Measurements from ENCODE around the gene CLOCK. TPM values are rescaled to one million over a fixed set of nuclear protein-coding genes. Genes with fewer than 3 reads are reported as not detected.
A peak's percentile ranks its signal among the peaks of the same experiment; 100 is the strongest.

Gene CLOCK
- total and polyA plus RNA-seq, 2 of the 13 experiments (the other 11 are each of a cell fraction or from before 2014, with no cell fraction given): 8.8 to 13.5 TPM

GRCh38 chr4:55468724-55469123, 78.0 kb downstream of the CLOCK start (continued):
- TF ChIP-seq STAG1 (CRISPR knock-in tag; IDR thresholded peaks at IDR 0.05) (no peak), ZNF768 (CRISPR knock-in tag; IDR thresholded peaks at IDR 0.05) (no peak), SMYD3 (CRISPR knock-in tag; IDR thresholded peaks at IDR 0.05) (no peak), PRMT3 (CRISPR knock-in tag; IDR thresholded peaks at IDR 0.05; ENCODE audit: borderline replicate concordance, low read depth) (no peak), BHLHE40 (IDR thresholded peaks at IDR 0.05; ENCODE audit: low read length) (peak; percentile 7; the same call in 1 of the 2 replicates), CREB1 (IDR thresholded peaks at IDR 0.05) (peak; percentile 76), CREB1 (CRISPR knock-in tag; IDR thresholded peaks at IDR 0.05) (no peak), SRSF4 (IDR thresholded peaks at IDR 0.05; ENCODE audit: low read depth, low read length, poor library complexity, severe bottlenecking) (no peak), FOSL2 (CRISPR knock-in tag; IDR thresholded peaks at IDR 0.05) (peak; percentile 78), XBP1 (CRISPR knock-in tag; IDR thresholded peaks at IDR 0.05) (no peak), ATF4 (CRISPR knock-in tag; IDR thresholded peaks at IDR 0.05) (no peak), RXRA (CRISPR knock-in tag; IDR thresholded peaks at IDR 0.05) (no peak), CTCF (CRISPR knock-in tag; IDR thresholded peaks at IDR 0.05) (no peak), PRPF4 (IDR thresholded peaks at IDR 0.05; ENCODE audit: low read depth, low read length, poor library complexity, severe bottlenecking) (no peak), WIZ (CRISPR knock-in tag; IDR thresholded peaks at IDR 0.05) (no peak), ATF7 (IDR thresholded peaks at IDR 0.05) (peak; percentile 37; the same call in 1 of the 2 replicates), ATF7 (CRISPR knock-in tag; IDR thresholded peaks at IDR 0.05) (no peak), THYN1 (CRISPR knock-in tag; IDR thresholded peaks at IDR 0.05; ENCODE audit: borderline replicate concordance, low read depth) (no peak), ZBTB21 (CRISPR knock-in tag; IDR thresholded peaks at IDR 0.05) (peak; percentile 80), ZKSCAN8 (CRISPR knock-in tag; IDR thresholded peaks at IDR 0.05; ENCODE audit: borderline replicate concordance) (no peak), KLF11 (CRISPR knock-in tag; IDR thresholded peaks at IDR 0.05) (no peak)
- TF ChIP-seq, protein P1, sequence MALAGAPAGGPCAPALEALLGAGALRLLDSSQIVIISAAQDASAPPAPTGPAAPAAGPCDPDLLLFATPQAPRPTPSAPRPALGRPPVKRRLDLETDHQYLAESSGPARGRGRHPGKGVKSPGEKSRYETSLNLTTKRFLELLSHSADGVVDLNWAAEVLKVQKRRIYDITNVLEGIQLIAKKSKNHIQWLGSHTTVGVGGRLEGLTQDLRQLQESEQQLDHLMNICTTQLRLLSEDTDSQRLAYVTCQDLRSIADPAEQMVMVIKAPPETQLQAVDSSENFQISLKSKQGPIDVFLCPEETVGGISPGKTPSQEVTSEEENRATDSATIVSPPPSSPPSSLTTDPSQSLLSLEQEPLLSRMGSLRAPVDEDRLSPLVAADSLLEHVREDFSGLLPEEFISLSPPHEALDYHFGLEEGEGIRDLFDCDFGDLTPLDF (CRISPR knock-in tag; IDR thresholded peaks at IDR 0.05): no peak
- TF ChIP-seq, protein P2, sequence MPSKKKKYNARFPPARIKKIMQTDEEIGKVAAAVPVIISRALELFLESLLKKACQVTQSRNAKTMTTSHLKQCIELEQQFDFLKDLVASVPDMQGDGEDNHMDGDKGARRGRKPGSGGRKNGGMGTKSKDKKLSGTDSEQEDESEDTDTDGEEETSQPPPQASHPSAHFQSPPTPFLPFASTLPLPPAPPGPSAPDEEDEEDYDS (CRISPR knock-in tag; IDR thresholded peaks at IDR 0.05): no peak
- TF ChIP-seq, protein P3, sequence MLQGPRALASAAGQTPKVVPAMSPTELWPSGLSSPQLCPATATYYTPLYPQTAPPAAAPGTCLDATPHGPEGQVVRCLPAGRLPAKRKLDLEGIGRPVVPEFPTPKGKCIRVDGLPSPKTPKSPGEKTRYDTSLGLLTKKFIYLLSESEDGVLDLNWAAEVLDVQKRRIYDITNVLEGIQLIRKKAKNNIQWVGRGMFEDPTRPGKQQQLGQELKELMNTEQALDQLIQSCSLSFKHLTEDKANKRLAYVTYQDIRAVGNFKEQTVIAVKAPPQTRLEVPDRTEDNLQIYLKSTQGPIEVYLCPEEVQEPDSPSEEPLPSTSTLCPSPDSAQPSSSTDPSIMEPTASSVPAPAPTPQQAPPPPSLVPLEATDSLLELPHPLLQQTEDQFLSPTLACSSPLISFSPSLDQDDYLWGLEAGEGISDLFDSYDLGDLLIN (CRISPR knock-in tag; IDR thresholded peaks at IDR 0.05; ENCODE audit: borderline replicate concordance): no peak
